Measurements from ENCODE around the gene TBC1D9B. TPM values are rescaled to one million over a fixed set of nuclear protein-coding genes. Genes with fewer than 3 reads are reported as not detected.
"Not testable (repeated sequence)": the region's sequence is repeated elsewhere in the genome, so short reads cannot be mapped to it uniquely, and the experiment has no call there.

Gene TBC1D9B
- polyA plus RNA-seq, 6 donors from 2014 or later: 12.3 to 51.2 (median 21.7) TPM

GRCh38 chr5:179876610-179876952, 31.1 kb downstream of the TBC1D9B start:
- no peak overlapping the region for H3K4me3 Mint-ChIP-seq
- H3K4me1 Mint-ChIP-seq: peaks cover 0 to 4% (median 0%) of the 10 kb centered on the region in 3 donors
- H3K27me3 Mint-ChIP-seq: no peaks in the 10 kb centered on the region
- H3K27ac Mint-ChIP-seq: peak overlapping the region in 1 of 6 donors; percentile 69
- no peaks in the 10 kb centered on the region for H3K9me3 Mint-ChIP-seq
- ATAC-seq (ENCODE audit: low read depth in 2 of 2): no peak
- H3K36me3 Mint-ChIP-seq: peaks cover 3 to 14% of the 10 kb centered on the region in 2 donors
- no peak for DNase-seq

- Mint-ChIP-seq H3K9me3 (no peaks in the 10 kb centered on the region), H3K36me3 (peaks cover 0 to 16% of the 10 kb centered on the region in 2 donors), H3K27me3 (no peaks in the 10 kb centered on the region), H3K4me1 (peaks cover 0 to 4% (median 0%) of the 10 kb centered on the region in 3 donors), H3K4me3 (no peak overlapping the region), H3K27ac (no peak overlapping the region)
- DNase-seq: no peak
- ATAC-seq (ENCODE audit: low read depth in 2 of 2): no peak
These were observed 31.7 kb downstream of the TBC1D9B start for GRCh38 chr5:179875741-179876609.

- H3K27me3 Mint-ChIP-seq: no peaks in the 10 kb centered on the region
- H3K36me3 Mint-ChIP-seq: peaks cover 0 to 20% of the 10 kb centered on the region in 2 donors
- no peak overlapping the region for H3K4me3 Mint-ChIP-seq
- ATAC-seq (ENCODE audit: low read depth in 2 of 2) (no peak), DNase-seq (no peak)
- no peaks in the 10 kb centered on the region for H3K9me3 Mint-ChIP-seq
- peak overlapping the region in 1 of 6 donors; percentile 44 for H3K27ac Mint-ChIP-seq
- peaks cover 0 to 4% (median 0%) of the 10 kb centered on the region in 3 donors for H3K4me1 Mint-ChIP-seq
These were observed 33.0 kb downstream of the TBC1D9B start for GRCh38 chr5:179874536-179875292.

GRCh38 chr5:179874136-179874535, 33.6 kb downstream of the TBC1D9B start:
- H3K27ac Mint-ChIP-seq: no peak overlapping the region
- H3K27me3 Mint-ChIP-seq: no peaks in the 10 kb centered on the region
- H3K9me3 Mint-ChIP-seq: no peaks in the 10 kb centered on the region
- H3K4me3 Mint-ChIP-seq: no peak overlapping the region
- ATAC-seq (ENCODE audit: low read depth in 2 of 2) (no peak), DNase-seq (no peak)
- H3K4me1 Mint-ChIP-seq: peaks cover 0 to 4% (median 0%) of the 10 kb centered on the region in 3 donors
- peaks cover 0 to 20% of the 10 kb centered on the region in 2 donors for H3K36me3 Mint-ChIP-seq

- Mint-ChIP-seq H3K9me3 (no peaks in the 10 kb centered on the region), H3K36me3 (peaks cover 0 to 20% of the 10 kb centered on the region in 2 donors), H3K27me3 (no peaks in the 10 kb centered on the region), H3K4me3 (no peak overlapping the region), H3K27ac (peak overlapping the region in 1 of 6 donors; percentile 63), H3K4me1 (peaks cover 0 to 4% (median 0%) of the 10 kb centered on the region in 3 donors)
- ATAC-seq (ENCODE audit: low read depth in 2 of 2) (no peak), DNase-seq (no peak)
These were observed 34.0 kb downstream of the TBC1D9B start for GRCh38 chr5:179873588-179874110.

- ATAC-seq (ENCODE audit: low read depth in 2 of 2) (no peak), DNase-seq (no peak)
- H3K36me3 Mint-ChIP-seq: peaks cover 0 to 19% of the 10 kb centered on the region in 2 donors
- H3K9me3 Mint-ChIP-seq: no peaks in the 10 kb centered on the region
- no peaks in the 10 kb centered on the region for H3K27me3 Mint-ChIP-seq
- no peak overlapping the region for H3K4me3 Mint-ChIP-seq
- peak overlapping the region in 1 of 6 donors; percentile 63 for H3K27ac Mint-ChIP-seq
- H3K4me1 Mint-ChIP-seq: peaks cover 0 to 4% (median 0%) of the 10 kb centered on the region in 3 donors
These were observed 34.7 kb downstream of the TBC1D9B start for GRCh38 chr5:179872828-179873575.

GRCh38 chr5:179872055-179872827, 35.5 kb downstream of the TBC1D9B start:
- Mint-ChIP-seq H3K9me3 (no peaks in the 10 kb centered on the region), H3K27ac (no peak overlapping the region), H3K36me3 (peaks cover 0 to 12% of the 10 kb centered on the region in 2 donors), H3K4me1 (peaks cover 0 to 2% (median 2%) of the 10 kb centered on the region in 3 donors), H3K4me3 (no peak overlapping the region), H3K27me3 (no peaks in the 10 kb centered on the region)
- DNase-seq (no peak), ATAC-seq (ENCODE audit: low read depth in 2 of 2) (no peak)

- DNase-seq; H3K4me3 Mint-ChIP-seq; H3K9me3 Mint-ChIP-seq; H3K27me3 Mint-ChIP-seq; H3K4me1 Mint-ChIP-seq; H3K27ac Mint-ChIP-seq; ATAC-seq (ENCODE audit: low read depth in 2 of 2): not testable (repeated sequence)
- peaks cover 0 to 12% of the 10 kb centered on the region in 2 donors for H3K36me3 Mint-ChIP-seq
These were observed 36.2 kb downstream of the TBC1D9B start for GRCh38 chr5:179871533-179871932.

- peaks cover 0 to 8% (median 4%) of the 10 kb centered on the region in 3 donors for H3K4me1 Mint-ChIP-seq
- no peaks in the 10 kb centered on the region for H3K9me3 Mint-ChIP-seq
- peaks cover 0 to 12% of the 10 kb centered on the region in 2 donors for H3K36me3 Mint-ChIP-seq
- no peaks in the 10 kb centered on the region for H3K27me3 Mint-ChIP-seq
- H3K4me3 Mint-ChIP-seq: no peak overlapping the region
- DNase-seq (no peak), ATAC-seq (ENCODE audit: low read depth in 2 of 2) (no peak)
- no peak overlapping the region for H3K27ac Mint-ChIP-seq
These were observed 36.7 kb downstream of the TBC1D9B start for GRCh38 chr5:179870952-179871351.

- H3K9me3 Mint-ChIP-seq: no peaks in the 10 kb centered on the region
- H3K4me3 Mint-ChIP-seq: no peak overlapping the region
- DNase-seq (no peak), ATAC-seq (ENCODE audit: low read depth in 2 of 2) (no peak)
- H3K36me3 Mint-ChIP-seq: peaks cover 0 to 12% of the 10 kb centered on the region in 2 donors
- no peaks in the 10 kb centered on the region for H3K27me3 Mint-ChIP-seq
- no peak overlapping the region for H3K27ac Mint-ChIP-seq
- H3K4me1 Mint-ChIP-seq: peaks cover 0 to 10% (median 4%) of the 10 kb centered on the region in 3 donors
These were observed 37.2 kb downstream of the TBC1D9B start for GRCh38 chr5:179870403-179870903.

- no peak overlapping the region for H3K4me3 Mint-ChIP-seq
- H3K4me1 Mint-ChIP-seq: peaks cover 0 to 13% (median 4%) of the 10 kb centered on the region in 3 donors
- ATAC-seq (ENCODE audit: low read depth in 2 of 2) (no peak), DNase-seq (no peak)
- no peaks in the 10 kb centered on the region for H3K27me3 Mint-ChIP-seq
- no peaks in the 10 kb centered on the region for H3K9me3 Mint-ChIP-seq
- no peak overlapping the region for H3K27ac Mint-ChIP-seq
- peaks cover 0 to 12% of the 10 kb centered on the region in 2 donors for H3K36me3 Mint-ChIP-seq
These were observed 37.9 kb downstream of the TBC1D9B start for GRCh38 chr5:179869641-179870402.

- Mint-ChIP-seq H3K9me3 (no peaks in the 10 kb centered on the region), H3K4me3 (no peak overlapping the region), H3K4me1 (peaks cover 0 to 13% (median 4%) of the 10 kb centered on the region in 3 donors), H3K36me3 (peaks cover 0 to 10% of the 10 kb centered on the region in 2 donors), H3K27me3 (no peaks in the 10 kb centered on the region), H3K27ac (no peak overlapping the region)
- DNase-seq: no peak
- ATAC-seq (ENCODE audit: low read depth in 2 of 2): no peak
These were observed 38.6 kb downstream of the TBC1D9B start for GRCh38 chr5:179869101-179869500.
